Gastroesophageal sphincter (tissue), 3 donors: ENCODE data around the gene CD55.

Experiments used
- CTCF ChIP-seq, 4 experiments: fragments of 200-600 bp in 2 of 4; fragments of 450-650 bp in 2 of 4; sonication (generic) in 1 of 4; IDR thresholded peaks; one replicate each; pipeline ENCODE4 v1.5.1; 2017 to 2019; ENCODE audit warnings: antibody characterized with exemption in 4 of 4, mild to moderate bottlenecking in 2 of 4, moderate library complexity in 2 of 4
- POLR2AphosphoS5 ChIP-seq: sonication (generic); formaldehyde crosslinking; IDR thresholded peaks from one replicate; pipeline ENCODE4 v1.6.1; 2017; ENCODE audit warnings: antibody characterized with exemption

GRCh38 chr1:207274882-207275281 is 46.6 kb upstream of the CD55 start:
- no peak for TF ChIP-seq CTCF (IDR thresholded peaks at IDR 0.05)
- TF ChIP-seq POLR2AphosphoS5: no peak
